Measurements from ENCODE around the gene CLK1. TPM values are rescaled to one million over a fixed set of nuclear protein-coding genes. Genes with fewer than 3 reads are reported as not detected.

Gene CLK1
- total RNA-seq (100 to 1,000 TPM; 107 to 117 TPM), polyA plus RNA-seq (ENCODE audit: insufficient read depth, low read depth, low replicate concordance) (62.7 TPM)
- long read RNA-seq, donor 1, transcript CLK1-210 (11 exons, 3,208 nt): minor isoform, 15 of 125 reads
- long read RNA-seq, donor 1, transcript CLK1-201 (13 exons, 1,888 nt): major isoform, 21 of 125 reads
- long read RNA-seq, donor 1, transcript CLK1-204 (12 exons, 1,682 nt): minor isoform, 8 of 125 reads
- long read RNA-seq, donor 1, partial matches to known transcripts: 72 of 125 reads
- long read RNA-seq, donor 1, other reads (novel, unspliced or antisense): 0 of 125 reads
- long read RNA-seq, donor 2, transcript CLK1-204 (12 exons, 1,682 nt): minor isoform, 5 of 48 reads
- long read RNA-seq, donor 2, transcript CLK1-201 (13 exons, 1,888 nt): major isoform, 10 of 48 reads
- long read RNA-seq, donor 2, partial matches to known transcripts: 21 of 48 reads
- long read RNA-seq, donor 2, other reads (novel, unspliced or antisense): 0 of 48 reads

GRCh38 chr2:200864176-200865034 lies at the start of gene CLK1:
CLK1 (minus strand) TSS chr2:200864658; CDS start chr2:200861862, 2,796 bp downstream.
- 0 to 2% methylated on average over 29 to 80 of the region's 89 CpGs for WGBS, 2 donors
- peak; percentile 97 for DNase-seq
- H3K36me3 ChIP-seq (ENCODE audit: low read depth, missing control alignments): no peaks in the 10 kb centered on the region
- no peak for TF ChIP-seq CTCF (IDR thresholded peaks at IDR 0.05)
- TF ChIP-seq POLR2A (IDR thresholded peaks at IDR 0.05): peak; percentile 99
- H3K27me3 ChIP-seq: no peaks in the 10 kb centered on the region
- H3K9me3 ChIP-seq: no peaks in the 10 kb centered on the region
- peak within 1 kb of the TSS; percentile 97 to 100 for H3K4me3 ChIP-seq
- peaks cover 26% of the 10 kb centered on the region for H3K4me1 ChIP-seq
- intact Hi-C loops (cut with DNase I; ENCODE audit: low total_unique reads): no loop called here
- peak within 1 kb of the TSS; percentile 100 for H3K27ac ChIP-seq

- no peaks in the 10 kb centered on the region for H3K9me3 ChIP-seq
- H3K4me1 ChIP-seq: no peaks in the 10 kb centered on the region
- TF ChIP-seq CTCF (IDR thresholded peaks at IDR 0.05): no peak
- no peak for TF ChIP-seq POLR2A (IDR thresholded peaks at IDR 0.05)
- H3K27me3 ChIP-seq: no peaks in the 10 kb centered on the region
- no peak overlapping the region for H3K27ac ChIP-seq
- DNase-seq: no peak
- H3K4me3 ChIP-seq: no peak overlapping the region
- intact Hi-C loops (cut with DNase I; ENCODE audit: low total_unique reads): no loop called here
- no peaks in the 10 kb centered on the region for H3K36me3 ChIP-seq (ENCODE audit: low read depth, missing control alignments)
Measured at GRCh38 chr2:200913654-200914053, 49.2 kb upstream of the CLK1 start.

- H3K9me3 ChIP-seq: no peaks in the 10 kb centered on the region
- 91 to 92% methylated on average over 4 of the region's 4 CpGs for WGBS, 2 donors
- DNase-seq: no peak
- H3K27me3 ChIP-seq: no peaks in the 10 kb centered on the region
- TF ChIP-seq CTCF (IDR thresholded peaks at IDR 0.05) (no peak), POLR2A (IDR thresholded peaks at IDR 0.05) (no peak)
- H3K27ac ChIP-seq: no peak overlapping the region
- intact Hi-C loops (cut with DNase I; ENCODE audit: low total_unique reads): loop anchor here (10.0 kb wide), 1 partner anchor 245 kb away; no protein-coding TSS in a partner anchor
- H3K36me3 ChIP-seq (ENCODE audit: low read depth, missing control alignments): no peaks in the 10 kb centered on the region
- H3K4me1 ChIP-seq: no peaks in the 10 kb centered on the region
- H3K4me3 ChIP-seq: no peak overlapping the region
Measured at GRCh38 chr2:200909958-200910357, 45.5 kb upstream of the CLK1 start.

- no peaks in the 10 kb centered on the region for H3K36me3 ChIP-seq (ENCODE audit: low read depth, missing control alignments)
Measured at GRCh38 chr2:200905618-200906296, 41.3 kb upstream of the CLK1 start.

More at GRCh38 chr2:200905618-200906296, 41.3 kb upstream of the CLK1 start:
- Histone ChIP-seq H3K9me3 (no peaks in the 10 kb centered on the region), H3K4me1 (no peaks in the 10 kb centered on the region), H3K27ac (no peak overlapping the region), H3K27me3 (no peaks in the 10 kb centered on the region), H3K4me3 (no peak overlapping the region)
- 50 to 57% methylated on average over 2 of the region's 2 CpGs for WGBS, 2 donors
- DNase-seq: peak; percentile 86
- intact Hi-C loops (cut with DNase I; ENCODE audit: low total_unique reads): loop anchor here (10.0 kb wide), 1 partner anchor 249 kb away; no protein-coding TSS in a partner anchor
- peak; percentile 52 to 61 (median 60) for TF ChIP-seq CTCF (IDR thresholded peaks at IDR 0.05)
- TF ChIP-seq POLR2A (IDR thresholded peaks at IDR 0.05): no peak

Measured in testis (tissue), 5 donors.